ENCODE measurements around the gene IGSF8.

GRCh38 chr1:160074865-160075264 is 23.6 kb downstream of the IGSF8 start:
- TF ChIP-seq CTCF (IDR thresholded peaks at IDR 0.05; ENCODE audit: low read depth, low read length, poor library complexity, severe bottlenecking) (no peak), EZH2phosphoT487 (IDR thresholded peaks at IDR 0.05; ENCODE audit: borderline replicate concordance, low read length) (no peak)
